GM18907 (cell line): ENCODE data around the gene UNC5B.

Experiments used
- ATAC-seq: cut with Tn5 transposase; IDR thresholded peaks from one replicate; pipeline ENCODE4 v1.9.1; 2021; ENCODE audit warnings: mild to moderate bottlenecking, moderate library complexity; ENCODE audit not compliant: unreplicated experiment

The UNC5B gene

DNA sequence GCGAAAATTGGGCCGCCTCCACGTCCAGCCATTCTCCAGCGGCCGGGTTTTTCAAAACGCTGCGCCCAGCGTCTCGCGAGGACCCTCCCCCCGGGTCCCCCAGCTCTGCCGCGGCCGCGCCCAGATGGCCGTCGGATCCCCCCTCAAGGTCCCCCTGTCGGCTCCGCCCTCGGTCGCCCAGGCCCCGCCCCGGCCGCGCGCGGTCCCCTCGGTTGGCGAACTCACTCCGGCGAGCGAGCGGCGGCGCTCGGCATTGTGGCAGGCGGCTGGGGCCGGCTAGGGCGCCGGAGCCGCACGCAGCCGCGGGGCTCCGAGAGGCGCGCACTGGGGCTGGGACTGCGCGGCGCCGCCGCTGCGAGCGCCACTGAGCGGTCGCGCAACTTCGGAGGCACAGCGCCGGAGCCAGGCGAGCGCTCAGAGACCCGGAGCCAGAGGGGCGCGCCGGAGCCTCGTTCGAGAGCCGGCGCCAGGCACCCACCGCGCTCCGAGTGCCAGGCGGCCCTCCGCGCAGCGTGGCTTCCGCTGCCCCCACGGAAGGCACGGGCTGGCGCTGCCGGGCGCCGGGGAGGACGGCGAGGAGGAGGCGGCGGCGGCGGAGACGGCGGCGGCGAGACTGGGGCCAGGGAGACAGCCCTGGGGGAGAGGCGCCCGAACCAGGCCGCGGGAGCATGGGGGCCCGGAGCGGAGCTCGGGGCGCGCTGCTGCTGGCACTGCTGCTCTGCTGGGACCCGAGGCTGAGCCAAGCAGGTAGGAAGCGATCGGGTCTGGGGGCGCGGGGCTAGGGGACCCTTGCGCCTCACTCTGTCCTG is at the start of gene UNC5B:
Gene UNC5B (plus strand): TSS at position 253 of the 809 bp plus-strand sequence. CDS start 416 bp downstream, at position 669.
- peak; percentile 54 for ATAC-seq

DNA sequence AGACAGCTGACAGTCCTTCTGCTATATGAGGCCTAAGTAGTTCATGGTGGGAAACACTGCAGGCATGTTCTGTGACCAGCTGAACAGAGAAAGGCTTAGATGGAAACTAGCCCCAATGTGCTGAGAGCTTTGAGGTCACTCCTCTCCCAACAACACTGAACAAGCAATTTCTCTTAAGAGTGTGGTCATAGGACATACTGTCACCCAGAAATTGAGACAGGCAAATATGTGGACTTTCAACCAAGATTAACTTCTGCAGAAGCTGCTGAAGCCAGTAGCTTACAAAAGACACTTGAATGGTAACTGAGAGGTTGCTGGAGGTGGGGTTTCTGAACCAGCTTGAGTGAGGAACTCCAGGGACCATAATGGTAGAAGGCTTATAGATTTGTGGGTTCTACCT is 38.9 kb upstream of the UNC5B start:
- ATAC-seq = no peak

DNA sequence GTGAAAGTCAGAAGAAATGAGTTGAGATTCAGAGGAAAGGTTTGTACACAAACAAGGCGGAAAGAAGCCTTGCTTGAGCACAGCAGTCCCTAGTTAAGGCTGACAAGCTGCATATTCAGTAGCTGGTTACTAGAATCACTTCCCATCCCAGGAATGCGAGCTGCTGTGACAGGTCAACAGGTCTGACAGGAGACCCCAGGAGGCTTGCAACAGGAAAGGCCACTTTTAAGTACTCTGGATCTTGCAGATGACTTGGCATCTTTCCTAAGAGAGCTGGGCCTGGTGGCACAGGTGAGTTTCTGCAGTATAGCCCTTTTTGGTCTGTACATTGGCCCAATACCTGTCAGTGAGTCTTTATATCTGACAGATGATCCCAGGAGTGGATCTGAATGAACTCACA is 35.7 kb upstream of the UNC5B start:
- ATAC-seq = no peak

DNA sequence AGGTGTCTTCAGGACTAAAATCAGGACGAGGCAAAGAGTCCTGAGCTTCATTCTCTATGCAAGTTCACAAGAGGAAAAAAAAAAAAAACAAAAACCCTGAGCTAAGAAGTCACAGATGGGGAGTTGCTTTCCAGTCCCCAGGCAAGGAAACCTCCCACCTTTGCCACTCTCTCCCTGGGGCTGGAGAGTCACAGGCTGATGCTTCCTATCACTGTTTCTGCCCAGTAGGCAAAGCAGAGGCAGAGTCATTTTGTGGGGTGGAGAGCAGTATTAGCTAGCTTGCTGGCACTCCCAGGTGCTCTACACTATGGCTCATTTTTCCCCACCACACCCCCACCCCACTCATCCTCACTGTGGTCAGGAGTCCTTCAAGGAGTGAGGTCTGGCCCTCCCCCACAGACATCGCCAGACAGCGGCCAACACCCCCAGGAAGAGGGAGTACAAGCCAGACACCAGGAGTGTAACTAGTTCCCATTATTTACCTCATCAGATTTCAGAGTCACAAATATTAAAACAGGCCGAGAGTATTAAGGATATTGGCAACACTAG is 34.6 kb upstream of the UNC5B start:
- ATAC-seq = no peak

DNA sequence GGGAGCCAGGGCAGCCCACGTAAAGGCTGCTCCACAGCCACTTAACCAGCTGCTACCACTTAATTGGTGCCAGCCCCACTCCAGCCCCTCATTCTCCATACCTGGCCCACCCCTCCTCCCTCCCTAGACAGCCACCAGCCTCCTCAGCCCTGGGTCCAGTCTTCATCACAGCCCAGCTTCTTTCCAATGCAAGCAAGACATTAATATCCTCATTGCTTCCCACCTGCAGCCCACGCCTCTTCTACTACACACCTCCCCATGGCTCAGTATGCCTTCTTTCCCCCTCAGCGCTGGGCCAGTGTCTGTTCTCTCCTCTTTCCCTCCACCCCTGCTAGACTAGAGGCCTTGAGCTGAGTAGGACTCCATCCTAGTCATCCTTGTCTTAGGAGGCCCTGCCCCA is 33.5 kb upstream of the UNC5B start:
- no peak for ATAC-seq

DNA sequence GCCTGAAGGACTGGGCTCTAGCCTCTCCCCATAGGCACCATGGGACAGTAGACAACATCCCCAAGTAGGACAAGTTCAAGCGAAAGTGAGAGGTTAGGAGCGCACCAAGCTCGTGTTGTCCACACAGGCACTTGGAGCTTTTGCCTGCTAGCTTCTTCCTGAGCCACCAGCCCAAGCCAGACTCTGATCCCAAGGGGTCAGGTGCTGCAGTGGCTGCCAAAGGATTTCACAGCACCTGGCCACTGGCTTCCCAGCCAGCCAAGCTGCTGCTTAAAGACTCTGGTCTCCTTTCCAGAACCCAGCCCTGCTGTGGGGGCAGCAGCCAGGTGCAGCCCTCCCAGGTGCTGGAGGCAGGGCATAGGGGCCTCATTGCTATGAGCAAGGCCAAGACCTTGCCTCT is 33.0 kb upstream of the UNC5B start:
- ATAC-seq = no peak

DNA sequence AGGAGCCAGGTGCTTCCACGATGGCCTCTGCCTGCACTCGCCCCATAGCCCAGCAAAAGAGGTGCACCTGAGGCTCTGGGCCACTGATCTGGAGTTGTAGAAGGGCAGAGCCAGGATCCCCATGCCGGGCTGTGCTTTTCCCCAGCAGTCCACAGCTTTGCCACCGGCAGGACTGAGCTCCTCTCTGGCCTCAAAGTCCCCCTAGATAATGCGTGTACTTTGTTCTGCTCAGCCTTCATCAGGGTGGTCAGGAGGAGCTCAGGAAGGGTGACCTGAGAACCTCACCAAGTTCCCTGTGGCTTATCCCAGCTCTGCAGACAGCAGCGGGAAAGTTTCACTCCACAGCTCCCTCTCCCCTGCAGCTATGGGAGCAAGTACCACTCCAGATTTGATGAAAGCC is 27.9 kb upstream of the UNC5B start:
- ATAC-seq = no peak

DNA sequence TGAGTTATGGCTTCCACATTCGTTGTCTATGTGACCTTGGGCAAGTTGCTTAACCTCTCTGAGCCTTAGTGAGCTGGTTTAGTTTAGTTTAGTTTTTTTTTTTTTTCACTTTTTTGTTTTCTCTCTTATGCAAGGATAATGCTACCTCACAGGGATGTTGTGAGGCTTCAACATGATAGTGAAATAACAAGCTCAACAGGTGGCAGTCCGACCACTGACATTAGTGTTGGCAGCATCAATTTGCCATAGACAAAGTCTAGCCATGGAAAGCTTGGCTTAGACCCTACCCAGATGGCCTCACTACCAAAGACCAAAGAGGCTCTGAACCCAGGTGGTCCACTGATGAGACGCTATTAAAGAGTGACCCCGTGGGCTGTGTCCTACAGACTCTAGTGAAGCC is 27.2 kb upstream of the UNC5B start:
- ATAC-seq = no peak

DNA sequence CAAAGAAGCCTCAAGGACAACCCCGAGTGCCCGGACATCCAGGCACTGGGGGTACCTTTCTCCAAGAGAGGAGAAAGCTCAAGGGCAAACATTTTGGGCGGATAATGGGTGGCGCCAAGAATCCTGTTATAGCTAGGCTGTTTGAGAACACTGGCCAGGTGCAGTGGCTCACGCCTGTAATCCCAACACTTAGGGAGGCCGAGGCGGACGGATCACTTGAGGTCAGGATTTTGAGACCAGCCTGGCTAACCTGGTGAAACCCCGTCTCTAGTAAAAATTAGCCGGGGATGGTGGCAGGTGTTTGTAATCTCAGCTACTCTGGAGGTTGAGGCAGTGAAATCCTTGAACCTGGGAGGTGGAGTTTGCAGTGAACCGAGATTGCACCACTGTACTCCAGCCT is 25.2 kb upstream of the UNC5B start:
- no peak for ATAC-seq

DNA sequence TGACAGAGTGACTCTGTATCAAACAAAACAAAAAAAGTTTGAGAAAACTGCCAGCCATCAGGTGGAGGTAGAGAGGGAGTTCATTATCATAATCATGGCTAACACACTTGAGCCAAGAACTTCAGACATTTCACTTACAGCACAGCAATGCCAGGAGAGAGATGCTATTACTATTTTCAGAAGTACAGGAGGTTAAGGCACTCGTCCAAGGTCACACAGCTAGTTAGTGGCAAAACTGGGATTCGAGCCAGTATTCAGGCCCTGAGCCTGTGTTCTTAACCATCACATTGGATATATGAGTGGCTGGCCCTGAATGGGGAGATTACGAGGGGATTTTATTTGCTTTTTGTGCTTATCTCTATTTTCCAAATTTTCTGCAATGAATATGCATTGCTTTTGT is 24.8 kb upstream of the UNC5B start:
- ATAC-seq = no peak

DNA sequence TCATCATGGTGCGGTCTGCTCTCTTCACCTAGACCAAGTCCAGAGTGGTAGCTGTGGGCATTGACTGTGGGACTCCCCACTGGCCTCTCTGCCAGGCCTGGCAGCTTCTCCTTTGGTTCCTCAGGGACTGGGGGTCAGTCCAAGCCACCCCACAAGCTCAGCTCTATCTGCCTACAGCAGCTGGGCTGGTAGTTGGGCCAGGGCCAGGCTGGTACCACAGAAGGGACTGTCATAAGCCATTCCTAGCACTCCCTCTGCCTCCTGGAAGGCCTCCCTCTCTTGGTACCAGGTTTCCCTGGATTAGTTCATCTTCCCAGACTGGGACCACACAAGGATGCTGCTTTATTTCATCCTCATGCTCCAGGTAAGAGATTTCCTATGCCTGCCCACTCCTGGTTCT is 24.2 kb upstream of the UNC5B start:
- ATAC-seq = no peak

DNA sequence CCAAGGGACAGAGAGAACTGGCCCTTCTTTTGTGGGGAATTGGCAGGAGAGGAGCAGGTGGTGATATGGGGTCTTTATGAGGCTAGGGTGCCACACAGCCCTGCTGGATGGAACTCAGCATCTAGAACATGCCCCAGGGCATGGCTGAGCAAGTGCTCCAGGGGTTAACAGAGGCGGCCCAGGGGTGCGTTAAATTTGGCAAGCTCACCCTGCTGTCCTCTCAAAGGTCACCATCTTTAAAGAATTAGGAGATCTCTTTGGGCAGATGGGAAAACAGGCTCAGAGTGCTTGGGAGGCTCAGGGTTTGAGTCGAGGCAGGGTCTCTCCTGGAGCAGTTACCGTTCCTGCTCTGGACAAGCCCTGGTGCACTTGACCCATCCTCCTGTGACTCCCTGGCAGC is 21.4 kb upstream of the UNC5B start:
- ATAC-seq = no peak

DNA sequence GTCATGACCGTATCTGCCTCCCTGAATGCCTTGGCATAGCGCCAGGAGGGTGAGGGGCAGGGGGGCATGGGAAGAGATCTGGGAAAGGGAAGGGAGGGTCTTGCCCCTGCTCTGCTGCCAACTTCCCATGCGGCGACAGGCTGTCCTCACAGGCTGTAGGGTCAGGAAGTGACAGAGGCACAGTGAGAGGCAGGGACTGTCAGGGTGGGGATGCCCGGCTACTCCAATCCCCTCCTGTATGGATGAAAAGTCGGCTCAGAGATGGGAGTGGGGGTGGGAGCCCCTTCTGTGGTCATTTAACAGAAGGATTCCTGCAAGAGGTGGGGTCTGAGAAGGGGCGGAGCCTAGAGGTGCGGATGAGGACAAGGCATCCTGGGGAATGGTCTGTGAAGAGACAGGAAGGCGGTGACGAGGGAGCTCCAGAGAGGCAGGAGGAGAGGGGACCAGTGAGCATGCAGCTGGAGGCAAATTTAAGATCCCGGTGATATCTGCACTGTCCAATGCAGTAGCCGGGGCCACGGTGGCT is 20.8 kb upstream of the UNC5B start:
- no peak for ATAC-seq

DNA sequence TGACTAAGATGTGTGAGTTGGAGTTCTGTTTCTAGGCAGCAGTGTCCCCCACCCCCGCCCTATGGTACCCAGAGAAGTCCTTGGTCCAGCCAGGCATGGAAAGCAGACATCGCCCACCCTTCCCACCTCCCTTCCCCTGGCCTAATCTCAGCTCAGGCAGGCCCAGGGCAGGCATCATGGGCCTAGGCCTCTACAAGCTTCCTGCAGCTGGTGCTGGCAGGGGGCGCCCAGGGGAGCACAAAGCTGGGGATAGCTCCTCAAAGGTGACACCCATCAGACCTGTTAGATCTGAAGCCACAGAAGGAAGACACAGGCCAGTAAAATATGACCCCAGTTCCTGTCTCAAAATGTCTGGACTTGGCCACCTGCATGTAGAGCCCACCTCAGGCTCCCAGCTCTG is 18.9 kb upstream of the UNC5B start:
- ATAC-seq = no peak

DNA sequence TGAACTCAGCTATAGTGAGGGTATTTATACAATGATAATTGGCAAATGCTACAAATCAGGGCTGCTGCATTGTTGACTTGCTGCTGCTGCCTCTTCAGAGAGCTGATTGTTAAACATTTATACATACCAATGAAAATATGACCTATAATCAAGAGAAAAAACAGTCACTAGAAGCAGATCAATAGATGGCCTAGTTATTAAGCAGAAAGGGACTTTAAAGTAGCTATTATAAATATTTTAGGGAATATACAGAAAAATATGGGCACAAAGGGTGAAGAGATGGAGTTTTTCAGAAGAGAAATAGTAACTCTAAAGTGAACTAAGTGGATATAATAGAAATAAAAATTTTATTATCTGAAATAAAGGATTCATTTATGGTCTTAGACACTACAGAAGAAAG is 14.4 kb upstream of the UNC5B start:
- ATAC-seq = no peak

DNA sequence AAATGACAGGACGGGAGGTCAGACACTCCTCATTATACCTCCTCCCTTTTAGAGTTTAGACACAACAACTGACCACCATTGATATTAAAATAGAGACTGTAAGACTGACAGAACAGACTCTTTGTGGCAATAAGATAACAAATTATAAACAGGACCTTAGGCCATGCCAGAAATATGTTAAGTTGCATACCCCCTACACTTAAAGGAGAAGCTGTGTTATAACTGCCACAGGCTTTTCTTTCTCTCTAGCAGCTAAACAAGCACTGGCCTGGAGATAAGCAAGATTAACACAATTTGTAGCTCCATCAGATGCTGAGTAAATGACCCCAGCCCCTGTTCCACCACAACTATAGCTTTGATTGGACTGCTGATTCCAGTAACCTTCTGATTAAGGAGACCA is 10.5 kb upstream of the UNC5B start:
- no peak for ATAC-seq

DNA sequence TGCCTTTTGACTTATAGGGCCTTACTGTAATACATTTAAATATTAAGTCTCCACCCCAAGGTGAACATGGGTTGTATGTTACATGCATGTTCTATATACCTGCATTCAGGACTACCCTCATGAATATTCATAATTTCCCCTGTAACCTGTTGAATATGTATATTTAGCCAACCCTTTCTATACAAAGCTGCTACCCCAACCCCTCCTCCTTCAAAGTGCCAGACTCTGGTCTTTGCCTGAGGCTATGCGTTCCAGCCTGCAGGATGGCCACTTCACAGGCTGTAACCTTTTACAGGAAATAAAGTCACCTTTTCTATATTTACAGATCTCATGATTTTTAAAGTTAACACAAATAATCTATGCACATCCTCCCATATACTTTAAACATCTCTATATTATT is 10.1 kb upstream of the UNC5B start:
- no peak for ATAC-seq

DNA sequence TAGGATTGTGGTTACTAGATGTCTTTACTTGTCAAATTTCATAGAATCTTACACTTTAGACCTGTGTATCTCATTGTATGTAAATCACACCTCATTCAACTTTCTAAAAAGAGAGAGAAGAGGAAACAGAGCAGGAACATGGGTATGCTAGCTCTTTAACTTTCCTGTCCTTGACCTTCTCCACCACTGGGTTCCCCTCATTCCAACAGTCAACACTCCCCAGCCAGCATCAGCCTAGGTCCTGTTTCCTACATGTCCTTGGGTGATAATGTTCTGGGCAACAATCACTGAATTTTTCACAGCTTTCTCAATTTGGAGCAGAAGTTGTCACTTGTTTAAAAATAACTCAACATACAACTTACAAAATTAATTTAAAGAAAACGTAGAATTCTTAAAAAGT is 9.2 kb upstream of the UNC5B start:
- no peak for ATAC-seq

DNA sequence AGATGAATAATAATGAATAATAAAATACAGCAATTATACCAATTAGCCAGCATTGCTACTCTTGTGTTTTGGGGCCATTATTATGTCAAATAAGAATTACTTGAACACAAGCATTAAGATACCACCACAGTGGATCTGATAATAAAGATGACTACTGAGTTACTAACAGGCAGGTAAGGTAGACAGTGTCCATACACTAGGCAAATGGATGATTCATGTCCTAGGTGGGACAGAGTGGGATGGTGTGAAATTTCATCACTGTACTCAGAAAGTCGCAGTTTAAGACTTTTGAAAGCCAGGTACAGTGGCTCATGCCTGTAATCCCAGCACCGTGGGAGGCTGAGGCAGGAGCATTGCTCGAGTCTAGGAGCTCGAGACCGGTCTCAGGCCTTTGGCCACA is 8.7 kb upstream of the UNC5B start:
- no peak for ATAC-seq

DNA sequence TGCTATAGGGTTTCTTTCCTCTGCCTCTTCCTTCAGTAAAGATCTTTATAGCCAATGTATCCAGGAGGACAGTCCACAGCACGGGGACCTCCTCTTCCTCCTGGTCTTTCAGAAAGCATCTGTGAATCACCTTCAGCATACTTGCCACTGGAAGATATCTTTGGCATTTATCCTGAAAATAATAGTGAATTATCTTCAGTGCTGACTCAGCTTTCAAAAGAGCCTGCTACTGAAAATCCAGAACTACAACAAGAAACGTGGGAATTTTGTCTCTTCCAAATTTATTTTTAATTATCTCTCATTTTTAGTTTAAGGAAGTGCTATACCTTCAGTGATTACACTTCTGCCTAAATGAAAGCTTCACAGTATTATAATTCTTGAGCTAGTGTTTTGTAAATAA is 7.6 kb upstream of the UNC5B start:
- ATAC-seq = no peak

DNA sequence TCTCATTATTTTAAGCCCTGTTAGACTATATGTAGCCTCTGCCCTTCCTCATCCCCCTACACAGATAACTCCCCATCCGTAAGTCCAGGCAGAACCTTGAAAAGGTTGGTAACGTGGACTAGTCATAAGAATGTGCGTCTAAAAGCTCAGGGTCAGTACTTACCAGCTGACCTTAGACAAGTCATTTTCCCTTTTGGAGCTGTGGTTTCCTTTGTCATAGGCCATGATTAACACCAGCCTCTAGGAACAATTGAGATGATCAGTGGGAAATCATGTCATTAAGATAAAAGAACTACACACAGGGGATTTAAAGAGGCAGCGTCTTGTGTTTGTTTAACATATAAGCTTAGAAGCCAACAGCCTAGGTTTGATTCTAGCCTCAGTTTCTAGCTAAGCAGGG is 6.9 kb upstream of the UNC5B start:
- no peak for ATAC-seq

DNA sequence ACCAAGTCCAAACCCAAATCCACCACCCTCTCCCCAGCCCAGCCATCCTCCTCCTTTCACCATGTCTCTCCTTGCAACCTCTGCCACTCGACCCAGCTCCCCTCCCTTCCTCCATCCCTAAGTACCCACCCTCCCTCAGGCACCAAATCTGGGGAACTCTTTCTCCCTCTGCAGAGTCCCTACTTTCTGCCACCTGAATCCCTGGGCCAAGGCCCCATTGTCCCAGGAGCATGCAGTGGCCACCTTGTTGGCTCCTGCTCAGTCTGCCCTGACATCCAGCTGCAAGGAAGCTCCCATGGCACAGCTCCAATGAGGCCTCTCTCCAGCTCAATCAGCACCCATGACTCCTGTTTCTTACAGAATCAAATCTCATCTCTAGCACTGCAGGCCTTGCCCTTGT is 5.5 kb upstream of the UNC5B start:
- no peak for ATAC-seq

DNA sequence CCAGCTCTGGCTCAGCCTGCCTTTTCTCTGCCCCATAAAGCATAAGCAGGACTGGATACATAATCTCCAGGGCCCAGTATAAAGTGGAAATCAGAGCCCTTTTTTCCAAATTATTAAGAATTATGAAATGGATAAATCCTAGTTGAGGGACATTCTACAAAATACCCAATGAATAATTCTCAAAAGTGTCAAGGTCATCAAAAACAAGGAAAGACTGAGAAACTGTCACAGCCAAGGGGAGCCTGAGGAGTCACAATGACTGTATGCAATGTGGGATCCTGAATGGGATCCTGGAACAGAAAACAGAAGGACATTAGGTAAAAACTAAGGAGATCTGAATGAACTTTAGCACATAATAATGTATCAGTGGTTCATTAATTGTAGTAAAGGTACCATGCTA is 4.8 kb upstream of the UNC5B start:
- no peak for ATAC-seq
